Liver (tissue), 9 donors: ENCODE measurements around the gene ATP1B1. TPM values are rescaled to one million over a fixed set of nuclear protein-coding genes. Genes with fewer than 3 reads are reported as not detected.

ENCODE experiments used
- DNase-seq: peaks from one replicate; pipeline ENCODE4 v3.0.0-alpha.2; 2017; ENCODE audit warnings: low spot score
- H3K27ac ChIP-seq, 2 donors: one replicate each; pipeline ENCODE4 v1.7.0; 2013; ENCODE audit warnings: inconsistent platforms in 2 of 2, low read length in 2 of 2, control low read depth in 1 of 2, low read depth in 1 of 2, mild to moderate bottlenecking in 1 of 2
- H3K27me3 ChIP-seq, 4 donors: one replicate each; pipeline versions ENCODE4 v1.6.1 to v1.7.0; 2013; ENCODE audit warnings: low read length in 3 of 4, inconsistent platforms in 1 of 4, mild to moderate bottlenecking in 1 of 4, moderate library complexity in 1 of 4; ENCODE audit not compliant: control insufficient read depth in 4 of 4, insufficient read depth in 4 of 4
- H3K36me3 ChIP-seq, 4 donors: one replicate each; pipeline versions ENCODE4 v1.6.1 to v1.7.0; 2013; ENCODE audit warnings: low read length in 3 of 4, mild to moderate bottlenecking in 3 of 4, low read depth in 1 of 4, moderate library complexity in 1 of 4; ENCODE audit not compliant: control insufficient read depth in 4 of 4, insufficient read depth in 3 of 4
- H3K4me1 ChIP-seq, 4 donors: one replicate each; pipeline versions ENCODE4 v1.6.1 to v1.7.0; 2013; ENCODE audit warnings: low read length in 3 of 4, mild to moderate bottlenecking in 3 of 4, moderate library complexity in 1 of 4; ENCODE audit not compliant: control insufficient read depth in 4 of 4, insufficient read depth in 4 of 4
- H3K4me3 ChIP-seq, 3 donors: one replicate each; pipeline versions ENCODE4 v1.6.1 to v1.7.0; 2013; ENCODE audit warnings: low read length in 3 of 3, control low read depth in 1 of 3, low read depth in 1 of 3, mild to moderate bottlenecking in 1 of 3
- H3K9ac ChIP-seq, 2 donors: one replicate each; pipeline ENCODE4 v1.7.0; 2013; ENCODE audit warnings: low read length in 2 of 2, mild to moderate bottlenecking in 2 of 2, moderate library complexity in 2 of 2, control low read depth in 1 of 2, low read depth in 1 of 2
- H3K9me3 ChIP-seq, 4 donors: one replicate each; pipeline versions ENCODE4 v1.6.1 to v1.7.0; 2013; ENCODE audit warnings: low read length in 3 of 4; ENCODE audit not compliant: control insufficient read depth in 4 of 4
- EGR1 ChIP-seq, 2 donors: IDR thresholded peaks; 2 replicates each; pipeline ENCODE4 v1.6.1; 2016 to 2018; ENCODE audit warnings: antibody characterized with exemption in 2 of 2, low read depth in 2 of 2
- FOXA1 ChIP-seq: IDR thresholded peaks from 2 replicates; pipeline ENCODE4 v1.6.1; 2016; ENCODE audit warnings: antibody characterized with exemption
- GABPA ChIP-seq, 2 donors: IDR thresholded peaks in 1 of 2; conservative IDR thresholded peaks in 1 of 2; 2 replicates each; pipeline ENCODE4 v1.6.1; 2016; ENCODE audit warnings: antibody characterized with exemption in 2 of 2, mild to moderate bottlenecking in 1 of 2, moderate library complexity in 1 of 2
- HNF4A ChIP-seq, 2 donors: conservative IDR thresholded peaks; 2 replicates each; pipeline ENCODE4 v1.6.1; 2016; ENCODE audit warnings: antibody characterized with exemption in 2 of 2, mild to moderate bottlenecking in 2 of 2
- HNF4G ChIP-seq: IDR thresholded peaks from 2 replicates; pipeline ENCODE4 v1.6.1; 2016; ENCODE audit warnings: antibody characterized with exemption
- JUND ChIP-seq, 2 donors: IDR thresholded peaks; 2 replicates each; pipeline ENCODE4 v1.6.1; 2016; ENCODE audit warnings: antibody characterized with exemption in 2 of 2
- NR2F2 ChIP-seq: IDR thresholded peaks from 2 replicates; pipeline ENCODE4 v1.6.1; 2016; ENCODE audit warnings: antibody characterized with exemption
- RAD21 ChIP-seq, 2 donors: IDR thresholded peaks; 2 replicates each; pipeline ENCODE4 v1.6.1; 2016; ENCODE audit warnings: antibody characterized with exemption in 2 of 2, mild to moderate bottlenecking in 2 of 2
- RXRA ChIP-seq, 2 donors: IDR thresholded peaks; 2 replicates each; pipeline ENCODE4 v1.6.1; 2017 to 2018; ENCODE audit warnings: antibody characterized with exemption in 2 of 2, mild to moderate bottlenecking in 1 of 2
- TAF1 ChIP-seq: conservative IDR thresholded peaks from 2 replicates; pipeline ENCODE4 v1.6.1; 2016; ENCODE audit warnings: antibody characterized with exemption, mild to moderate bottlenecking
- YY1 ChIP-seq: IDR thresholded peaks from 2 replicates; pipeline ENCODE4 v1.6.1; 2016; ENCODE audit warnings: antibody characterized with exemption, mild to moderate bottlenecking
- WGBS: extraction: QIAGEN DNeasy Blood & Tissue Kit; methylation state at CpG from one replicate; pipeline ENCODE4 v1.1.7; 2013; 5-methylcytosine and 5-hydroxymethylcytosine counted together
- polyA plus RNA-seq, 2 donors: library from polyadenylated mRNA; stranded (reverse) in 1 of 2; unstranded in 1 of 2; fragments of 200-250 nt in 1 of 2; fragments of >200 nt in 1 of 2; fragmentation: Nextera tagmentation in 1 of 2; extraction: Ambion mirVana in 1 of 2; gene quantifications; one replicate each; pipeline versions ENCODE4 v1.2.1 to v1.2.3, GENCODE V29; 2013 to 2015
- total RNA-seq, 2 donors: library from RNA; depleted of rRNA; stranded (reverse); fragments of >200 nt; gene quantifications; one replicate each; pipeline ENCODE4 v1.2.3, GENCODE V29; 2014
- TF ChIP-seq, protein P1 (sequence below): IDR thresholded peaks from 2 replicates; pipeline ENCODE4 v1.6.1; 2016; ENCODE audit warnings: antibody characterized with exemption, mild to moderate bottlenecking
- TF ChIP-seq, protein P2 (sequence below): IDR thresholded peaks from 2 replicates; pipeline ENCODE4 v1.6.1; 2016; ENCODE audit warnings: antibody characterized with exemption
- TF ChIP-seq, protein P3 (sequence below): IDR thresholded peaks from 2 replicates; pipeline ENCODE4 v1.6.1; 2016; ENCODE audit warnings: antibody characterized with exemption
- donor health status: healthy.
- donor health status: healthy.
- donor health status: healthy.
- donor health status: healthy.
- donor health status: healthy.

The ATP1B1 gene
- total and polyA plus RNA-seq, 4 donors = 36.1 to 57.0 (median 46.5) TPM

DNA sequence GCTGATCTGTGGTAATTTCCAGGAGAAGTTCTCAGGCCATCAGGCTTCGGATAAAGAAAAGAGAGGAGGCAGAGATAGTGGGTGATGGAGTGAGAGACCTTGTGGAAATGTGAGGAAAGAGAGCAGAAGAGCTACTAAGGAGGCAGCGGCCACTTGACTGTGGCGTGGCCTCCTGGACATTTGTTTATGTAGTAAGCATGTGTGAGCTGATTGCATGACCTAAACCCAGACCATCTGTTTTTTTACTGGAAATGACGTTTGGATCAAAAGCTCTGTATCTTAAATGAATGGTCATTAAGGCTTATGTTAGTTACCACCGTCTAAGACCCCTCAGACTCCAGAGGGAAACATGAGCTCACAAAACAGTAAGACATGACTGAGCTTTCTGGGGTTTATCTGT is 13.6 kb downstream of the ATP1B1 start:
- WGBS = 72% methylated on average over 5 of the region's 5 CpGs
- H3K36me3 ChIP-seq = peaks cover 2 to 26% (median 13%) of the 10 kb centered on the region in 4 donors
- no peak for DNase-seq
- H3K27me3 ChIP-seq = no peaks in the 10 kb centered on the region
- H3K4me3 ChIP-seq = no peak overlapping the region
- TF ChIP-seq, protein P1, sequence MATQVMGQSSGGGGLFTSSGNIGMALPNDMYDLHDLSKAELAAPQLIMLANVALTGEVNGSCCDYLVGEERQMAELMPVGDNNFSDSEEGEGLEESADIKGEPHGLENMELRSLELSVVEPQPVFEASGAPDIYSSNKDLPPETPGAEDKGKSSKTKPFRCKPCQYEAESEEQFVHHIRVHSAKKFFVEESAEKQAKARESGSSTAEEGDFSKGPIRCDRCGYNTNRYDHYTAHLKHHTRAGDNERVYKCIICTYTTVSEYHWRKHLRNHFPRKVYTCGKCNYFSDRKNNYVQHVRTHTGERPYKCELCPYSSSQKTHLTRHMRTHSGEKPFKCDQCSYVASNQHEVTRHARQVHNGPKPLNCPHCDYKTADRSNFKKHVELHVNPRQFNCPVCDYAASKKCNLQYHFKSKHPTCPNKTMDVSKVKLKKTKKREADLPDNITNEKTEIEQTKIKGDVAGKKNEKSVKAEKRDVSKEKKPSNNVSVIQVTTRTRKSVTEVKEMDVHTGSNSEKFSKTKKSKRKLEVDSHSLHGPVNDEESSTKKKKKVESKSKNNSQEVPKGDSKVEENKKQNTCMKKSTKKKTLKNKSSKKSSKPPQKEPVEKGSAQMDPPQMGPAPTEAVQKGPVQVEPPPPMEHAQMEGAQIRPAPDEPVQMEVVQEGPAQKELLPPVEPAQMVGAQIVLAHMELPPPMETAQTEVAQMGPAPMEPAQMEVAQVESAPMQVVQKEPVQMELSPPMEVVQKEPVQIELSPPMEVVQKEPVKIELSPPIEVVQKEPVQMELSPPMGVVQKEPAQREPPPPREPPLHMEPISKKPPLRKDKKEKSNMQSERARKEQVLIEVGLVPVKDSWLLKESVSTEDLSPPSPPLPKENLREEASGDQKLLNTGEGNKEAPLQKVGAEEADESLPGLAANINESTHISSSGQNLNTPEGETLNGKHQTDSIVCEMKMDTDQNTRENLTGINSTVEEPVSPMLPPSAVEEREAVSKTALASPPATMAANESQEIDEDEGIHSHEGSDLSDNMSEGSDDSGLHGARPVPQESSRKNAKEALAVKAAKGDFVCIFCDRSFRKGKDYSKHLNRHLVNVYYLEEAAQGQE = no peak
- TF ChIP-seq HNF4A (conservative IDR thresholded peaks at IDR 0.05) (no peak), YY1 (no peak), EGR1 (IDR thresholded peaks at IDR 0.05; ENCODE audit: low read depth in 2 of 2) (no peak), GABPA (IDR thresholded peaks at IDR 0.05 in 1 of 2, conservative IDR thresholded peaks at IDR 0.05 in 1 of 2) (no peak), HNF4G (no peak), NR2F2 (peak; percentile 58)
- no peak overlapping the region for H3K9ac ChIP-seq
- H3K4me1 ChIP-seq = peaks cover 3 to 23% (median 13%) of the 10 kb centered on the region in 4 donors
- H3K9me3 ChIP-seq = no peaks in the 10 kb centered on the region
- peak overlapping the region; percentile 4 to 11 for H3K27ac ChIP-seq

DNA sequence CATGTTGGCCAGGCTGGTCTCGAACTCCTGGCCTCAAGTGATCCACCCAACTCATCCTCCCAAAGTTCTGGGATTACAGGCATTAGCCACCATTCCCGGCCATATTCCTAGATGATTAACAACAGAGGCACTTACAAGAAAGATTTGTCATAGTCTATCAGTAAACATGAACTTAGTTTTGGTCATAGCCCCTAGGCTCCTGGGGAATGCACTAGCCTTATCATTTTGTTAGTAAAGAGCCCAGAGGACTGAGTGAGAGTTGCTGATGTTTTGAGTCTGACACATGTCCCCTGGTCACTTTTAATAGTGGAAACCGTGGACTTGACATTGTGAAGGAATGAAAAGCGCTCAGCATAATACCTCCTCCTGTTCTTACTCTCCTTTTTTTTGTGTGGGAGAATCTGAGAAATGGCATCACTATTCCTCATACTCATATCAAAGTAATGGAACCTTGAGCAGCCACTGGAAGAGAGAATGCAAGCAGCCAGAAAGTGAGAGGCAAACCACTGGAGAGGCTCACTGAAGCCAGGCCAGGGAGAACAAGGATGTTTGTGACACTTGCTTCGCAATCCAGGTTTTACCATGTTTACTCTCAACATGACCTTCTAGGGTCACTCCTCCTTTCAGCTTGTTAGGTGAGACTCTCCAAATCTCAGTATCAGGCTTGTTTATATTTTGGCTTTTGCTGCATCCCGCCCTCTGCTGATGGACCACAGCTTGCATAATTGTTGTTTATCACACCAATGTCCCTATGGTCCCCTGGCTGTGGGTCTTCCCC is 14.8 kb downstream of the ATP1B1 start:
- DNase-seq = no peak
- no peaks in the 10 kb centered on the region for H3K27me3 ChIP-seq
- TF ChIP-seq, protein P2, sequence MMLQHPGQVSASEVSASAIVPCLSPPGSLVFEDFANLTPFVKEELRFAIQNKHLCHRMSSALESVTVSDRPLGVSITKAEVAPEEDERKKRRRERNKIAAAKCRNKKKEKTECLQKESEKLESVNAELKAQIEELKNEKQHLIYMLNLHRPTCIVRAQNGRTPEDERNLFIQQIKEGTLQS = no peak
- no peak for TF ChIP-seq TAF1
- TF ChIP-seq GABPA (IDR thresholded peaks at IDR 0.05 in 1 of 2, conservative IDR thresholded peaks at IDR 0.05 in 1 of 2) = no peak
- TF ChIP-seq, protein P3, sequence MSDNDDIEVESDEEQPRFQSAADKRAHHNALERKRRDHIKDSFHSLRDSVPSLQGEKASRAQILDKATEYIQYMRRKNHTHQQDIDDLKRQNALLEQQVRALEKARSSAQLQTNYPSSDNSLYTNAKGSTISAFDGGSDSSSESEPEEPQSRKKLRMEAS = no peak
- no peak for TF ChIP-seq FOXA1
- no peak for TF ChIP-seq NR2F2
- TF ChIP-seq, protein P1 = no peak
- no peak for TF ChIP-seq EGR1 (IDR thresholded peaks at IDR 0.05; ENCODE audit: low read depth in 2 of 2)
- no peak for TF ChIP-seq RXRA (IDR thresholded peaks at IDR 0.05)
- TF ChIP-seq RAD21 (IDR thresholded peaks at IDR 0.05) = no peak
- no peak for TF ChIP-seq YY1
- no peak for TF ChIP-seq HNF4G
- no peak for TF ChIP-seq JUND (IDR thresholded peaks at IDR 0.05)
- TF ChIP-seq HNF4A (conservative IDR thresholded peaks at IDR 0.05) = no peak
- WGBS = 81% methylated on average over 6 of the region's 6 CpGs
- H3K4me1 ChIP-seq = peaks cover 0 to 11% (median 6%) of the 10 kb centered on the region in 4 donors
- peak overlapping the region in 1 of 2 donors; percentile 29 for H3K27ac ChIP-seq
- no peak overlapping the region for H3K9ac ChIP-seq
- H3K36me3 ChIP-seq = peaks cover 2 to 32% (median 23%) of the 10 kb centered on the region in 4 donors
- no peak overlapping the region for H3K4me3 ChIP-seq
- H3K9me3 ChIP-seq = no peaks in the 10 kb centered on the region
